GM13976 (cell line): Measurements from ENCODE around the gene BMP6.
"Not testable (repeated sequence)": the region's sequence is repeated elsewhere in the genome, so short reads cannot be mapped to it uniquely, and the experiment has no call there.

Source experiments
- DNase-seq: peaks from one replicate; pipeline ENCODE4 v3.0.0; 2012; ENCODE audit warnings: low spot score
- in situ Hi-C: fragments of 300-500 bp; cut with MboI; formaldehyde crosslinking; loops from one replicate; pipeline ENCODE4 v1.12.0; 2022; ENCODE audit warnings: low sequenced_read_pairs, mixed read lengths, inconsistent platforms; ENCODE audit not compliant: unreplicated experiment
- TF ChIP-seq, protein P1 (sequence below): IDR thresholded peaks from 2 replicates; pipeline ENCODE4 v1.5.1; 2012; ENCODE audit warnings: borderline replicate concordance, mild to moderate bottlenecking; ENCODE audit not compliant: insufficient read depth; ENCODE audit errors: extremely low read depth, missing control alignments, control extremely low read depth

Gene BMP6

DNA sequence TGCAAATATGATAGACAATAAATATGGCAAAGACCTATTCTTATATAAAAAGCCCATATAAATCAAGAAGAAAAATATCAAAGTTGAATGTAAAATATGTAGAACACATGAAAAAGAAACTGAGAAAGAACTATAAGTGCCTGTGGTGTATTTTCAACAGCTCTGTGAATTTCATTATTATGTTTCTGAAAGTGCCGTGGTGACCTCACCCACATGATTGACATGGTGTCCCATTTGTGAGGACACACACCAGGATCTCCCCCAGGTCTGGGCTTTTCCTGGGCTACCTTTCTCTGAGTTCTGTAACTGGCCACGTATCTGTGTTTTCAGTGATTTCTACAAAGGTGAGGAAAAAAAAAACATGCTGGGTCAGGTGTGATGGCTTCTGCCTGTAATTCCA, 86.7 kb downstream of the BMP6 start:
- in situ Hi-C loops, result no loop called here
- TF ChIP-seq, protein P1, sequence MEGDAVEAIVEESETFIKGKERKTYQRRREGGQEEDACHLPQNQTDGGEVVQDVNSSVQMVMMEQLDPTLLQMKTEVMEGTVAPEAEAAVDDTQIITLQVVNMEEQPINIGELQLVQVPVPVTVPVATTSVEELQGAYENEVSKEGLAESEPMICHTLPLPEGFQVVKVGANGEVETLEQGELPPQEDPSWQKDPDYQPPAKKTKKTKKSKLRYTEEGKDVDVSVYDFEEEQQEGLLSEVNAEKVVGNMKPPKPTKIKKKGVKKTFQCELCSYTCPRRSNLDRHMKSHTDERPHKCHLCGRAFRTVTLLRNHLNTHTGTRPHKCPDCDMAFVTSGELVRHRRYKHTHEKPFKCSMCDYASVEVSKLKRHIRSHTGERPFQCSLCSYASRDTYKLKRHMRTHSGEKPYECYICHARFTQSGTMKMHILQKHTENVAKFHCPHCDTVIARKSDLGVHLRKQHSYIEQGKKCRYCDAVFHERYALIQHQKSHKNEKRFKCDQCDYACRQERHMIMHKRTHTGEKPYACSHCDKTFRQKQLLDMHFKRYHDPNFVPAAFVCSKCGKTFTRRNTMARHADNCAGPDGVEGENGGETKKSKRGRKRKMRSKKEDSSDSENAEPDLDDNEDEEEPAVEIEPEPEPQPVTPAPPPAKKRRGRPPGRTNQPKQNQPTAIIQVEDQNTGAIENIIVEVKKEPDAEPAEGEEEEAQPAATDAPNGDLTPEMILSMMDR, result no peak
- DNase-seq, result no peak

- TF ChIP-seq, protein P1, result no peak
- in situ Hi-C loops, result no loop called here
- no peak for DNase-seq
Measured at GRCh38 chr6:7813193-7813592, 87.3 kb downstream of the BMP6 start.

GRCh38 chr6:7813704-7814103, 87.8 kb downstream of the BMP6 start:
- TF ChIP-seq, protein P1, result no peak
- DNase-seq, result no peak
- in situ Hi-C loops, result no loop called here

DNA sequence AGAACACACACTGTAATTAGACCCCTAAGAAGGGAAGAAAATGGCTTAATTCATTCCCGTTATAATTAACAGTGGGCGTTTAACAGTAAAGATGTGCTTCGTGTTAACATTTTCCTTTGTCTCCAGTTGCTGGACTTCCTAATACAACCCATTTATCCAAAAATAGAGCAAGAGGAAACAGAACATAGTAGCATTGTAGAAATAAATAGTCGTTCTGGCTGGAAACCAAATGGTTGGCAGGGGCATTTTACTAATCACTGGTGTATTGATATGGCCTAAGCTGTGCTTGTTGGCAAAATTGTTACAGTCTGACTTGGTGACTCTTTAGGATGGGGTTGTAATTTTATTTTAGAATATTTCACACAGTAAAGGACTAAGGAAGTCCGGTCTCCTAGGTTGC, 89.8 kb downstream of the BMP6 start:
- DNase-seq, result no peak
- in situ Hi-C loops, result no loop called here
- TF ChIP-seq, protein P1, result no peak

GRCh38 chr6:7817184-7817583, 91.3 kb downstream of the BMP6 start:
- in situ Hi-C loops, DNase-seq: not testable (repeated sequence)

- in situ Hi-C loops, result no loop called here
- TF ChIP-seq, protein P1, result no peak
Measured at GRCh38 chr6:7818257-7819214, 92.6 kb downstream of the BMP6 start.

GRCh38 chr6:7819431-7820015, 93.6 kb downstream of the BMP6 start:
- in situ Hi-C loops, result no loop called here
- TF ChIP-seq, protein P1, result no peak
- no peak for DNase-seq

More at GRCh38 chr6:7818257-7819214, 92.6 kb downstream of the BMP6 start:
- no peak for DNase-seq
